HEK293 (cell line): ENCODE data around the gene CRY1.

Source experiments
- CTCF ChIP-seq: fragments of 450-650 bp; formaldehyde crosslinking; IDR thresholded peaks from 2 replicates; pipeline ENCODE4 v1.5.1; 2016; ENCODE audit warnings: missing biosample characterization, missing genetic modification characterization
- KLF16 ChIP-seq: fragments of 450-650 bp; formaldehyde crosslinking; IDR thresholded peaks from 2 replicates; pipeline ENCODE4 v1.5.1; 2017; ENCODE audit warnings: missing biosample characterization, missing genetic modification characterization
- ZBTB20 ChIP-seq: fragments of 450-650 bp; formaldehyde crosslinking; IDR thresholded peaks from 2 replicates; pipeline ENCODE4 v1.5.1; 2016; ENCODE audit warnings: missing biosample characterization, missing genetic modification characterization
- ZNF19 ChIP-seq: fragments of 450-650 bp; formaldehyde crosslinking; IDR thresholded peaks from 2 replicates; pipeline ENCODE4; 2016; ENCODE audit warnings: missing biosample characterization, missing genetic modification characterization, low read depth
- ZNF274 ChIP-seq, 2 experiments: fragments of 200-500 bp in 1 of 2; fragments of 450-650 bp in 1 of 2; sonication (Bioruptor generic) in 1 of 2; formaldehyde crosslinking in 1 of 2; IDR thresholded peaks; 2 replicates each; pipeline versions ENCODE4 v1.5.1 to v1.6.1; 2014 to 2016; ENCODE audit warnings: borderline replicate concordance in 1 of 2, inconsistent platforms in 1 of 2, low read length in 1 of 2, missing biosample characterization in 1 of 2, missing genetic modification characterization in 1 of 2
- ZNF302 ChIP-seq: fragments of 450-650 bp; formaldehyde crosslinking; IDR thresholded peaks from 2 replicates; pipeline ENCODE4 v1.5.1; 2016; ENCODE audit warnings: missing biosample characterization, missing genetic modification characterization, low read depth
- ZNF398 ChIP-seq: fragments of 450-650 bp; formaldehyde crosslinking; IDR thresholded peaks from 2 replicates; pipeline ENCODE4 v1.5.1; 2017; ENCODE audit warnings: missing biosample characterization, missing genetic modification characterization
- ZNF76 ChIP-seq: fragments of 450-650 bp; formaldehyde crosslinking; IDR thresholded peaks from 2 replicates; pipeline ENCODE4; 2016; ENCODE audit warnings: low read depth, missing biosample characterization, missing genetic modification characterization, borderline replicate concordance

- TF ChIP-seq ZBTB20 (tag by site-specific recombination) (no peak), KLF16 (tag by site-specific recombination) (no peak), ZNF274 (IDR thresholded peaks at IDR 0.05; ENCODE audit: low read length) (no peak), ZNF274 (tag by site-specific recombination; IDR thresholded peaks at IDR 0.05; ENCODE audit: borderline replicate concordance) (no peak), ZNF19 (tag by site-specific recombination) (no peak), CTCF (tag by site-specific recombination) (no peak), ZNF302 (tag by site-specific recombination) (no peak), ZNF398 (tag by site-specific recombination) (no peak), ZNF76 (tag by site-specific recombination) (no peak)
These were observed 3.2 kb upstream of the CRY1 start for GRCh38 chr12:107096571-107096970.
